GM20000 (cell line): ENCODE data around the gene RNF135.
"Not testable (repeated sequence)": the region's sequence is repeated elsewhere in the genome, so short reads cannot be mapped to it uniquely, and the experiment has no call there.

Experiments
- DNase-seq: peaks from one replicate; pipeline ENCODE4 v3.0.0; 2012; ENCODE audit warnings: low spot score
- CTCF ChIP-seq: IDR thresholded peaks from 2 replicates; pipeline ENCODE4 v1.5.1; 2012; ENCODE audit warnings: mild to moderate bottlenecking, control low read depth; ENCODE audit errors: extremely low read depth, missing control alignments

RNF135 gene

GRCh38 chr17:30958187-30958586 is 12.7 kb upstream of the RNF135 start:
- TF ChIP-seq CTCF, result no peak
- no peak for DNase-seq

GRCh38 chr17:30961209-30962188 is 9.3 kb upstream of the RNF135 start:
- no peak for TF ChIP-seq CTCF
- DNase-seq, result peak; percentile 48

- DNase-seq, result not testable (repeated sequence)
Measured at GRCh38 chr17:30964312-30964711, 6.5 kb upstream of the RNF135 start.

- no peak for TF ChIP-seq CTCF
- DNase-seq, result no peak
Measured at GRCh38 chr17:30964876-30965275, 6.0 kb upstream of the RNF135 start.

DNA sequence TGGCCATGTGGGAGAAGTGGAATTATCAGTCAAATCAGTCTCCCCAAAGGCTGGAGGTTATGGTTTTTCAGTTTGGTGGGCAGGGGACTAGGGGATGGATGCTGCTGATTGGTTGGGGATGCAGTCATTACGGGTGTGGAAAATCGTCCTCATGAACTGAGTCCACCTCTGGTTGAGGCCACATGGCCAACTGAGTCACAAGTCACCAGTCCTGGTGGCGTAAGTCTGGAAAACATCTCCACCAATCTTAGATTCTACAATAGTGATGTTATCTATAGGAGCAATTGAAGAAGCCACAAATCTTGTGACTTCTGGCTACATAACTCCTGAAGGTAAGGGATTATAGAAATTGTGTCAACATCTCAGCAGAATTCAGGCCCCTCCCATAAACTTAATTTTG is 5.2 kb upstream of the RNF135 start:
- no peak for TF ChIP-seq CTCF
- no peak for DNase-seq

DNA sequence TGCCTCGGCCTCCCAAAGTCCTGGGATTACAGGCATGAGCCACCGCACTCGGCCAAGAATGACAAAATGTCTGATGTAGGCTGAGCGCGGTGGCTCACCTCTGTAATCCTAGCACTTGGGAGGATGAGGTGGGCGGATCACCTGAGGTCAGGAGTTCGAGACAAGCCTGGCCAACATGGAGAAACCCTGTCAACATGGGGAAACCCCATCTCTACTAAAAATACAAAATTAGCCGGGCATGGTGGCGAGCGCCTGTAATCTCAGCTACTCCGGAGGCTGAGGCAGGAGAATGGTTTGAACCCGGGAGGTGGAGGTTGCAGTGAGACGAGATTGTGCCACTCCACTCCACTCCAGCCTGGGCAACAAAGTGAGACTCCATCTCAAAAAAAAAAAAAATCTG is 2.9 kb upstream of the RNF135 start:
- not testable (repeated sequence) for DNase-seq

GRCh38 chr17:30969989-30970830 is 629 bp upstream of the RNF135 start:
- TF ChIP-seq CTCF, result no peak
- DNase-seq, result peak; percentile 60

- DNase-seq, result no peak
- no peak for TF ChIP-seq CTCF
Measured at GRCh38 chr17:30975042-30975820, 4.4 kb downstream of the RNF135 start.

DNA sequence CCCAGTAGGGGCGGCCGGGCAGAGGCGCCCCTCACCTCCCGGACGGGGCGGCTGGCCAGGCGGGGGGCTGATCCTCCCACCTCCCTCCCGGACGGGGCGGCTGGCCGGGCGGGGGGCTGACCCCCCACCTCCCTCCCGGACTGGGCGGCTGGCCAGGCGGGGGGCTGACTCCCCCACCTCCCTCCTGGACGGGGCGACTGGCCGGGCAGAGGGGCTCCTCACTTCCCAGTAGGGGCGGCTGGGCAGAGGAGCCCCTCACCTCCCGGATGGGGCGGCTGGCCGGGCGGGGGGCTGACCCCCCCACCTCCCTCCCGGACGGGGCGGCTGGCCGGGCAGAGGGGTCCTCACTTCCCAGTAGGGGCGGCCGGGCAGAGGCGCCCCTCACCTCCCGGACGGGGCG is 9.1 kb downstream of the RNF135 start:
- not testable (repeated sequence) for DNase-seq
